NCI-H2196 treated with DMSO at 0.1 percent for 48 hours (cell line): ENCODE data around the gene TAS2R30.
"Not testable (repeated sequence)": the region's sequence is repeated elsewhere in the genome, so short reads cannot be mapped to it uniquely, and the experiment has no call there.

Experiments used
- DNase-seq: peaks from one replicate; lab custom pipeline; 2025; ENCODE audit not compliant: unreplicated experiment; lab: John Stamatoyannopoulos, UW

Gene TAS2R30

GRCh38 chr12:11130382-11130781 lies 4.1 kb downstream of the TAS2R30 start:
- no peak for DNase-seq

DNA sequence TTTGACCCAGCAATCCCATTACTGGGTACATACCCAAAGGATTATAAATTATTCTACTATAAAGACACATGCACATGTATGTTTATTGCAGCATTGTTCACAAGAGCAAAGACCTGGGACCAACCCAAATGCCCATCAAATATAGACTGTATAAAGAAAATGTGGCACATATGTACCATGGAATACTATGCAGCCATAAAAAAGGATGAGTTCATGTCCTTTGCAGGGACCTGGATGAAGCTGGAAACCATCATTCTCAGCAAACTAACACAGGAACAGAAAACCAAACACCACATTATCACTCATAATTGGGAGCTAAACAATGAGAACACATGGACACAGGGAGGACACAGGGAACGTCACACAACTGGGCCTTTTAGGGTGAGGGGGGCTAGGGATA lies 20.3 kb downstream of the TAS2R30 start:
- not testable (repeated sequence) for DNase-seq

- DNase-seq = not testable (repeated sequence)
Observed at GRCh38 chr12:11111213-11111612, 23.2 kb downstream of the TAS2R30 start.

DNA sequence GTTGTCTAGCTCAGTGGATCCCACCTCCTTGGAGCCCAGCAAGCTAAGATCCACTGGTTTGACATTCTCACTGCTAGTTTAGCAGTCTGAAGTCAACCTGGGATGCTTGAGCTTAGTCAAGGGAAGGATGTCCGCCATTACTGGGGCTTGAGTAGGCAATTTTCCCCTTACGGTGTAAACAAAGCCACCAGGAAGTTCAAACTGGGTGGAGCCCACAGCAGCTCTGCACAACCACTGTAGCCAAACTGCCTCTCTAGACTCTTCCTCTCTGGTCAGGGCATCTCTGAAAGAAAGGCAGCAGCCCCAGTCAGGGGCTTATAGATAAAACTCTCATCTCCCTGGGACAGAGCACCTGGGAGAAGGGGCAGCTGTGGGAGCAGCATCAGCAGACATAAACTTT lies 25.6 kb downstream of the TAS2R30 start:
- DNase-seq = no peak

DNA sequence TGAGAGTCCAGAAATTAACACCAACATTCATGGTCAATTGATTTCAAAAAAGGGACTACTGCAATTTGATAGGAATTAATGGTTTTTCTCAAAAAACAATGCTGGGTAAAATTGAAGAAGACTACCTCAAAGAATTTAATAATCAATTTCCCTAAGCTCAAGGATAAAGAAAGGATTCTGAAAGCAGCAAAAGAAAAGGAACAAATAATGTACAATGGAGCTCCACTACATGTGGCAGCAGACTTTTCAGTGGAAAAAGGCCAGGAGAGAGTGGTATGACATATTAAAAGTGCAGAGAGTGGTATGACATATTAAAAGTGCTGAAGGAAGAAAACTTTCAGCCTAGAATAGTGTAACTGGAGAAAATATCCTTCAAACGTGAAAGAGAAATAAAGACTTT lies 26.7 kb downstream of the TAS2R30 start:
- DNase-seq = no peak

DNA sequence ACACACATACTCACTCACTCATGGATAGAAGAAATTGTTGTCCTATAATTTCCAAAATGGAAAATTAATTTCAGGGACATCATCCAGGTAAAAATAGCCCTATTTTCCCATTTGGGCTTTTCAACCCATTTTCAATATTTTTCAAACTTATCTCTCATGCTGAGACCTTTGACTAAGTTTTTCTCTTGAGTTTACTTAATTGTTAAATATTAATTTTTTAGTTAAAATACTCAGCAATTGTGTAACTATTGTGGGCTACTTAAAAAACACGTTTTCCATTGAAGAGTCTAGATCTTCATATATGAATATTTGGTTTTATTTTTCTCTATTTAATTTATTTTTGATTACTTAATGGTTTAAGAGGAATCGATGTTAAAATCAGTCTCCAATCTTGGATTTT lies 28.2 kb downstream of the TAS2R30 start:
- no peak for DNase-seq

DNA sequence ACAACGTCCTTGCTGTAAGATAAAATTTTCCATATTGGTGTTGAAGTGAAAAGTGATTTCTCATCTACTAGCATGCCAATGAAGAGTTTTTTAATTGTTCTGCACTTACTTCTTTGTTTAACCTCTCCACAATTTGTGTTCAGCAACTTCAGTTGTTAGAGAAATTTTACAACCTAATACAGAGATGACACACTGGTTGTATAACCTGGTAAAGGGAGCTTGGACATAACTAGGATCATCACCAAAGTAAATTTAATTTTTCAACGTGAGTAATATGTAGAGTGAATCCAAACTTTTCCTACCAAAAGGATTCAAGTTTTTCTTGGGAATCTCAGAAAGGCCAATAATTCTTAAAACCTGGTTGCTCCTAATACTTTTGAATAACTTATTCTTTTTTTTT lies 28.9 kb downstream of the TAS2R30 start:
- DNase-seq = no peak

DNA sequence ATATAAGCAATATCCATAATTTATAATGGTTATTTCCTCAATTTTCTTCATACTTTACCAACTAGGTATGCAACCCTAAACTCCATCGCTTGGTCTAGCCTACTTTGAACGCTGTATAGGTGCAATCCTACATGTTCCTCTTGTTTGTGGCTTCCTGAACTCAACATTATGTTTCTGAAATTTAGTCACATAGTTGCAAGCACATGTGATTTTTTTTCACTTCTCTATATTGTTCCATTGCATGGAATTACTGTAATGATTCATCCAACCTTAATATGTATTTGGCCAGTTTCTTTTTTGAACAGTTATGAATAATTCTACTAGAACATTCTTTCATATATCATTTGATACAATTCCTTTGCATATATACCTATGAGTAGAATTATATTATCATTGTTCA lies 39.5 kb downstream of the TAS2R30 start:
- DNase-seq = not testable (repeated sequence)

DNA sequence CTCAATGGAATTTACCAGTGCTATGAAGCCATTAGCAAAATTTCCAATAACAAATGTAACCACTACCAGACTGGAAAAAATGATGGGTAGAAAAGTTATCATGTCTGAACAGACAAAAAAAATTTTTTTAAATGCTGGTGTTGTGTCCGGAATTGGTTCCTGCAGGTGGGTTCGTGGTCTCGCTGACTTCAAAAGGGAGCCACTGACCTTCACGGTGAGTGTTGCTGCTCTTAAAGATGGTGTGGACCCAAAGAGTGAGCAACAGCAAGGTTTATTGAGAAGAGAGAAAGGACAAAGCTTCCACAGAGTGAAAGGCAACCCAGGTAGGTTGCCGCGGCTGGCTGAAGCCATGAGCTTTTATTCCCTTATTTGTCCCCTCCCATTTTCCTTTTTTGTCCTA lies 42.3 kb downstream of the TAS2R30 start, which contains the start of gene TAS2R43:
Gene TAS2R43, minus strand, starts transcription at position 186 of the 400 bp plus-strand sequence. Its CDS starts 84 bp downstream, at position 102.
- no peak for DNase-seq

DNA sequence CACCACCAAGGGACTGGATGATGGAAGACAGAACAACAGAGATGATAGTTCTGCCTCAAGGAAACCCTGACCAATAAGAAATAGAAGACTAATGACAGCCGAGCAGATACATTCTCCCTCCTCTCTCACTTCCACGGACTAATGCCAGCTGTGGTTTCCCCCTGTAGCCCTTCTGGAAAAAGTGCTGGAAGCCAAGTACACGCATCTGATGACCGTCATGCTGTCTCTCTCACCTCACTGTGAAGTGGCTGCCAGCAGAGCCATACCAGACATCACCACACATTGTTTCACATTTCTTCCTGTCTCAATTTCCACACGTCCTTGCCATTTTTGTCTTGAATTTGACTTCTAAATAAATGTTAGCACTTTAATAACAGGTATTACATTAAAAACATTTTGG lies 45.2 kb downstream of the TAS2R30 start:
- no peak for DNase-seq

- no peak for DNase-seq
Observed at GRCh38 chr12:11085419-11085818, 49.0 kb downstream of the TAS2R30 start.
